Dedifferentiated amniotic fluid mesenchymal stem cell (primary cell): ENCODE results near the gene SLC4A5.
"Not testable (repeated sequence)": the region's sequence is repeated elsewhere in the genome, so short reads cannot be mapped to it uniquely, and the experiment has no call there.

ENCODE experiments used
- DNase-seq: peaks from one replicate; pipeline ENCODE4 v3.0.0-alpha.2; 2016; ENCODE audit errors: extremely low spot score

SLC4A5 gene

DNA sequence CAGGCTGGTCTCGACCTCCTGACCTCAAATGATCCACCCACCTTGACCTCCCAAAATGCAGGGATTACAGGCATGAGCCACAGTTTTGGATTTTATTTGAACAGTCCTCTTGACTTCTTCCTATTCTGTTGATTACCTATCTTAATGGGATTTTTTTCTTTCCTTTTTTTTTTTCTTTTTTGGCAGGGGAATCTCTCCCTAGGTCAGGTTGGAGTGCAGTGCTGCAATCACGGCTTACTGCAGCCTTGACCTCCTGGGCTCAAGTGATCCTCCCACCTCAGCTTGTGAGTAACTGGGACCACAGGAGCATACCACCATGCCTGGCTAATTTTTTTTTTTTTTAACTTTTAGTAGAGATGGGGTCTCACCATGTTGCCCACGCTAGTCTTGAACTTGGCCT, 142.0 kb downstream of the SLC4A5 start:
- no peak for DNase-seq

GRCh38 chr2:74199871-74200305, 143.3 kb downstream of the SLC4A5 start:
- DNase-seq = peak; percentile 18

DNA sequence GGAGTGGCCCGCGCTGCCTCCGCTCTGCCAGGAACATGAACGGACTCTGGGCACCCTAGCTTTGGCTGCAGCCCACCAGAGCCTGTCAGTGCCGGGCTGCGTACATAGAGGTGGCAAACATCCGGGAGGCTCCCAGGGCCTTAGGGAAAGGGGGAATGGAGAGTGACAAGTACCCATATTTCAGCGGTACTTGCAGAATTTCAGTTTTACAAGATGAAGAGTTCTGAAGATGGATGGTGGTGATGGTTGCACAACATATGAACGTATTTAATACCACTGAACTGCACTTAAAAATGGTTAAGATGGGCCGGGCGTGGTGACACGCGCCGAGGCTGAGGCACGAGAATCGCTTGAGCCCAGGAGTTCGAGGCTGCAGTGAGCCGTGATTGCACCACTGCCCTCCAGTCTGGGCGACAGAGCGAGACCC, 143.9 kb downstream of the SLC4A5 start:
- DNase-seq = no peak

- peak; percentile 98 for DNase-seq
Measured at GRCh38 chr2:74198461-74199274, 144.5 kb downstream of the SLC4A5 start, which contains the start of gene MTHFD2. Gene MTHFD2, plus strand, starts transcription at chr2:74198615. Its CDS starts 27 bp downstream, at chr2:74198642.

GRCh38 chr2:74198023-74198460, 145.2 kb downstream of the SLC4A5 start:
- no peak for DNase-seq

- DNase-seq = no peak
Measured at GRCh38 chr2:74197049-74197448, 146.2 kb downstream of the SLC4A5 start.

DNA sequence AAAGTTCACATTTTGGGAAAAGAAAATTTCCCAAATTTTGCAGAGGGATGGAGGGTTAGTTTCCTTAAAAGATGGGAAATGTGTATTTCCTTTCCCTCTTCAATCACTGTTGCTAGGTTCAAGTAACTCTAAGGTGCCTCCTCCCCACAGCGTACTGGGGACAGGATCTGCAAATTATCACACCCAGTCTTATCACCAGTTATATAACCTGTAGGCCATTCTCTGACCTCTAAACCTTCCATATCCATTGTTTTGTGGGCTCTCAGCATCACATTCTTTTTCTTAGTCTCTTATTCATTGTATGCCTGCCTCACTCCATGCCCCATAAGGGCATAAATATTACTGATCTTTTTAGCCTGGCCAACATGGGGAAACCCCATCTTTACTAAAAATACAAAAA, 148.4 kb downstream of the SLC4A5 start:
- DNase-seq = no peak

DNA sequence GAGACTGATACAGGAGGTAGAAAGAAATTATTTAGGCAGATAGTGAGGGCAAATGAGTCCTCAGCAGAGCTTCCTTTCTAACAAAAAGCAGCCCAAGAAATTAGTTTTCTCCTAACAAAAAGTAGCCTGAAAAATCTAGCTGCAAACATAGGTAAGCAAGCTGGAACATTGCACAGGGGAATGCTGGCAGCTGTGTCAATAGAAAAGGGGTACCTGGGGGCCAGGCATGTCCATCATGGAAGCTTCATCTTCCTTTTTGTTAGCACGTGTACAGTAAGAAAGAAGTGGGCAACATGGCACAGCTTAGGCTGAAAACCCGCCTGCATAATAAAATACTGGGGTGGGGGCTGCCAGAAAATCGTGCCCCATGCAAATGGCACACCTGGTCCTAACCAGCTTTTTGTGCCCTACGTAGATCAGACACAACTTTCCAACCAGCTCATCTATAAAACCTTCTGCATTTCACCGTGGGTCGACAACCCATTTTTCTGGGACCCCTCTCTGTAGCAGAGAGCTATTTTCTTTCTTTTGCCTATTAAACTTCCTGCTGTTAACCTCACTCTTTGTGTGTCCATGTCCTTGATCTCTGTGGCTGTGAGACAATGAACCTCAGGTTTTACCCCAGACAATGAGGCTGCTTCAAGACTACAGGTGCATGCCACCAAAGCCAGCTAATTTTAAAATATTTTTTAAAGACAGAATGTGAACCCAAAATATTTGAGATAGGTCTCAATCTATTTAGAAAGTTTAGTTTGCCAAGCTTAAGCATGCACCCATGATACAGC, 151.4 kb downstream of the SLC4A5 start:
- no peak for DNase-seq

- DNase-seq = no peak
Measured at GRCh38 chr2:74188696-74189095, 154.5 kb downstream of the SLC4A5 start.

GRCh38 chr2:74188018-74188601, 155.1 kb downstream of the SLC4A5 start:
- no peak for DNase-seq

DNA sequence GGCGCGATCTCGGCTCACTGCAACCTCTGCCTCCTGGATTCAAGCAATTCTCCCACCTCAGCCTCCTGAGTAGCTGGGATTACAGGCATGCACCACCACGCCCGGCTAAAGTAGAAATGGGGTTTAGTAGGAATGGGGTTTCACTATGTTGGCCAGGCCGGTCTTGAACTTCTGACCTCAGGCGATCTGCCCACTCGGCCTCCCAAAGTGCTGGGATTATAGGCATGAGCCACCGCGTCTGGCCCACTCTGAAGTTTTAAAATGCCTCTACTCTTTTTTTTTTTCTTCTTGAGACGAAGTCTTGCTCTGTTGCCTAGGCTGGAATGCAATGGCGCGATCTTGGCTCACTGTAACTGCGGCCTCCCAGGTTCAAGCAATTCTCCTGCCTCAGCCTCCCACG, 156.5 kb downstream of the SLC4A5 start:
- DNase-seq = not testable (repeated sequence)

DNA sequence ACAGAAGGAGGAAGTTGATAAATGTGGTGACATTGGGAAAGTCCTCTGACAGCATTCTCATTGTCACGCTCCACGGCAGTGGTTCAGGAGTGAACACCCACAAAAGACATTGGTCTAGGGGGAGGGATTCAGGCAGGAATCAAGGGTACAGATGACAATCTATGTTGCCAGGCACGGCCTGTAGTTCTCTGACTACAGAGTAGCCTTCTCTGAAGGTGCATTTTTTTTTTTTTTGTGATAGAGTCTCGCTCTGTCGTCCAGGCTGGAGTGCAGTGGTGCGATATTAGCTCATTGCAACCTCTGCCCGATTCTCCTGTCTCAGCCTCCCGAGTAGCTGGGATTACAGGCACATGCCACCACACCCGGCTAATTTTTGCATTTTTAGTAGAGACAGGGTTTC, 157.2 kb downstream of the SLC4A5 start:
- DNase-seq = no peak

- DNase-seq = no peak
Measured at GRCh38 chr2:74183878-74184277, 159.3 kb downstream of the SLC4A5 start.

GRCh38 chr2:74181739-74182138, 161.5 kb downstream of the SLC4A5 start:
- no peak for DNase-seq

GRCh38 chr2:74179063-74179865, 164.0 kb downstream of the SLC4A5 start:
- no peak for DNase-seq

DNA sequence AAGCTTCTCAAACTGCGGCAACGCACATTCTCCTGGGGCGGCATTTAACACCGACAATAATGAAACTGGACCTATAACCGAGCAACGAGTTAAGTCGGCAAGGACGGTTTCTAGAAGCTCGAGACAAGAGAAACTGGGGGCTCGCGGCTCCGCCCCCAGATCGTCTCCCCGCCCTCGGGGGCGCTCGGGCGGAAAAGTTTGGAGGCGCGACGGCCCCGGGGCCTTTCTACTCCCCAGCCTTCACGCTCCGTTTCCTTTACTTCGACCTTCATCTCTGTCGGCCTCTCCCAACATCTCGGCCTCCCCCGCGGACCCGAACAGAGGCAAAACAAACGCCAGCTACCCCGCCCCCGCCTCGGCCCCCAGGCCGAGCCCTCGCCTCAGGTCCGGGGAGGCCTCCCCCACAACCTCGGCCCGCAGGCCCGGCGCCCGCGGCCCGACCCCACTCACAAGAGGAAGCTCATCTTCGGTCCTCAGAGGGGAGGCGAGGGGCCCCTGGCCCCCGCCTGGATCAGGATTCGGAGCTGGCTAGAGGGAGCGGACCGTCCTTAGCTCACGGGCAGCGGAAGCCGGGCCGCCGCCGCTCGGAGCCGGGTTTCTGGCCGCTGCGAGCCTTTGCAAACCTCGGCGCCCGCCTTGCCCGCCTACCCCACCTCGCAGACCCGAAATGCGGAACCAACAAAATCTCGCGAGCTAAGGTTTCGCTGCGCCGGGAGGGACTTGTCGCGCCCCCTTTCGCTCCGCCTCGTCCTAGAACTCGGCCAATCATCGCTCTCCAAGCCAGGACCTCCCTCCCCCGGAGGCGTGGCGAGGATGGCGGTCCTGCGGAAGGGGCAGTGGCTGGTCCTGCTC, 164.8 kb downstream of the SLC4A5 start, which contains the start of gene MOB1A:
Gene MOB1A, minus strand, starts transcription at position 669 of the 852 bp plus-strand sequence. Its CDS starts 205 bp downstream, at position 464.
- peak; percentile 99 for DNase-seq

- DNase-seq = no peak
Measured at GRCh38 chr2:74177696-74178095, 165.5 kb downstream of the SLC4A5 start.

DNA sequence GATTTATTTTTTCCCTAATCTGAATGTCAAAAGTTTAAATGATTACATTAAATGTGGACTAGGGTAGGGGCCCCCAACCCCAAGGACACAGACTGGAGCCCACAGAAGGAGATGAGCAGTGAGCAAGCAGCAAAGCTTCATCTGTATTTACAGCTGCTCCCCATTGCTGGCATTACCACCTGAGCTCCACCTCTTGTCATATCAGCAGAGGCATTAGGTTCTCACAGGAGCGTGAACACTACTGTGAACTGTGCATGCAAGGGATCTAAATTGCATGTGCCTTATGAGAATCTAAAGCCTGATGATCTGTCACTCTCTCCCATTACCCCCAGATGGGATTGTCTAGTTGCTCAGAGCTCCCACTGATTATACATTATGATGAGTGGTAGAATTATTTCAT, 168.3 kb downstream of the SLC4A5 start:
- no peak for DNase-seq

- no peak for DNase-seq
Measured at GRCh38 chr2:74168739-74169138, 174.5 kb downstream of the SLC4A5 start.
